DMS53 (cell line): ENCODE data around the gene GPR152.

ENCODE experiments used
- DNase-seq: peaks from one replicate; lab custom pipeline; 2025; lab: John Stamatoyannopoulos, UW

Gene GPR152

DNA sequence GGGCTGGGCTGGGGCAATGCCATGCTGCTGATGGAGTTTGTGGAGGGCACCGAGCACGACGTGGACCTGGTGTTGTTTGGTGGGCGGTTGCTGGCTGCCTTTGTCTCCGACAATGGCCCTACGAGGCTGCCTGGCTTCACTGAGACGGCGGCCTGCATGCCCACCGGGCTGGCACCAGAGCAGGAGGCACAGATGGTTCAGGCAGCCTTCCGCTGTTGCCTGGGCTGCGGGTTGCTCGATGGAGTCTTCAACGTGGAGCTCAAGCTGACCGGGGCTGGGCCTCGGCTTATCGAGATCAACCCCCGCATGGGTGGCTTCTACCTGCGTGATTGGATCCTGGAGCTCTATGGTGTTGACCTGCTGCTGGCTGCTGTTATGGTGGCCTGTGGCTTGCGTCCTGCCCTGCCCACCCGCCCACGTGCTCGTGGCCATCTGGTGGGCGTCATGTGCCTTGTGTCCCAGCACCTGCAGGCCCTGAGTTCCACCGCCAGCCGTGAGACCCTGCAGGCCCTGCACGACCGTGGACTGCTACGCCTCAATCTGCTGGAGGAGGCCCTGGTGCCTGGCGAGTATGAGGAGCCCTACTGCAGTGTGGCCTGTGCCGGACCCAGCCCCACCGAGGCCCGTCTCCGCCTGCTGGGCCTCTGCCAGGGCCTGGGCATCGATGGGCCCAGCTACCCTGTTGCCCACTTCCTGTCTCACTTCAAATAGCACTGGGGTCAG is 28.5 kb downstream of the GPR152 start:
- no peak for DNase-seq

DNA sequence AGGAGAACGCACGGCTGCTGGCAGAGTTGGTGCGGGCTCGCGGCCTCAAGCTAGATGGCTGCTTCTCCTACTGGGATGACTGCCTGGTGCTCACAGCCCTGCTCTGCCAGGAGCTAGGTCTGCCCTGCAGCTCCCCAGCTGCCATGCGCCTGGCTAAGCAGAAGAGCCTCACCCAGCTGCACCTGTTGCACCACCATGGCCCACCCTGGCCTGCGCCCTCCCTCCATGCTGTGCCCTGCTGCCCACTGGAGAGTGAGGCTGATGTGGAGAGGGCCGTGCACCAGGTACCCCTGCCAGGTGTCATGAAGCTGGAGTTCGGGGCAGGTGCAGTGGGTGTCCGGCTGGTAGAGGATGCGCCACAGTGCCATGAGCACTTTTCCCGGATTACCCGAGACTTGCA is 29.1 kb downstream of the GPR152 start:
- no peak for DNase-seq

DNA sequence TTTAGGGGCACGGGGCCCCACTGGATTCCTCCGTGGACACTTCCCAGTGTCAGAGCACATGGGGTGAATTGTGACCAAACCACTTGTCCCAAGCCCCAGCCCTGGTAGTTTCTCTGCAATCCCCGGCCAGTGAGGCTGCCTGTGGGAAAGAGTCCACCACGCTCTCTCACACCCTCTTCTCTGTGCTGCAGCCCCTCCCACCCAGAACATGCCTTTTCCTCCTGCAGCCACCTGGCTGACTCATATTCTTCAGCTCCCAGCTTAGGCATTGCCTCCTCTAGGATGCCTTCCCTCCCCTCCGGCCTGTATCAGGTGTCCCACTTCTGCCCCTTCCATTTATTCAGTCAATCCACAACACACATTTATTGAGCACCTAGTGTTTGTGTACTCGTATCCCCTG is 29.6 kb downstream of the GPR152 start:
- peak; percentile 62 for DNase-seq

GRCh38 chr11:67421430-67422031 is 31.0 kb downstream of the GPR152 start:
- no peak for DNase-seq

GRCh38 chr11:67420646-67421429 is 31.7 kb downstream of the GPR152 start:
- DNase-seq: peak; percentile 98

DNA sequence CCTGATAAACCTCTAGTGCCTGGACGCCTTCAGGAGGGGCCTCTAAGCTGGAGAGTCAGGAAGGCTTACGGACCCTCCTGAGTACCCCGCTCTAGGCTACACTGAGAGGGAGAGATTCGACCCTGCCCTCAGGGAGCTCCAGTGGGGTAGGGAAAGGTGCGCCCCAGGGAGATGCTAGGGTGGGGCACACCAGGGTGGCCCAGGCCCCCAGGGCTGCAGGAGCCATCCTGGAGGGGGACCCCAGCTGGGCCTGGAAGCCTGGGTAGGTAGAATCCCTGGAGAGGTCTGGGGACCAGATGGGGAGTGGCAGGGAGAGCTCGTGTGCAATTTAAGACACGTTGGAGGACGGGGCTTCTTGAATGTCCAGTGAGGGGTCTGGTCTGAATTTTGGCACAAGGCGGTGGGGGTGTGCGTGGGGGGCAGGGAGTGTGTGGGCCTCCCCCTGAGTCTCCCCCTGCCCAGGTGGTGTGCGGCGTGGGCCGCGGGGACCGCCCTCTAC is 32.3 kb downstream of the GPR152 start:
- DNase-seq: no peak

DNA sequence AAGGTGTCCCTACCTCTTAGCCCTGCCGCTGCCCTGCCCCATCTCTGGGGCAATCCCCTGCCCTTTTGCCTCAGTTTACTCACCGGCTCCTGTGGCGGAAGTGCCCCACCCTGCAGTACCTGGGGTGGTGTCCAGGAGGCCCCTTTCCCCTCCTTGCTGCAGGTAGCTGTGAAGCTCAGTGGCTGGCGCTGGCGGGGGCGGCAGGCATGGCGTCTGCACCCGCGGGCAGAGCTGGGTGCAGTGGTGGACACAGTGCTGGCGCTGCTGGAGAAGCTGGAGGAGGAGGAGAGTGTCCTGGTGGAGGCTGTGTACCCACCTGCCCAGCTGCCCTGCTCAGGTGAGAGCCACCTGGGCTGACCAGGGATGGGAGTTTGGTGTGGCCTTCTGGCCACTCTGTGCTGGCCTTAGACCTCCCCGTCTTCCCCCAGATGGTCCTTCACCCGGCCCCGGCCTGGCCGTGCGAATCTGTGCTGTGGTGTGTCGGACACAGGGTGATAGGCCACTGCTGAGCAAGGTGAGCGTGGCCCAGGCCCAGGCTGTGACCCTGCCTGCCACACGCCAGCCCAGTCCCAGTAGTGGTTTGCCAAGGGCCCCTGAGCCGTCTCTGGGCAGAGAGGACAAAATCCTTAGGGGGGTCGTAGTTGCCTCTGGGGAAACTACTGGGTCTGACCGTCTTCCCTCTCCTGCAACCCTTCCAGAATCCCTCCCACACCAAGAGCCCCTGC is 33.0 kb downstream of the GPR152 start:
- DNase-seq: no peak

DNA sequence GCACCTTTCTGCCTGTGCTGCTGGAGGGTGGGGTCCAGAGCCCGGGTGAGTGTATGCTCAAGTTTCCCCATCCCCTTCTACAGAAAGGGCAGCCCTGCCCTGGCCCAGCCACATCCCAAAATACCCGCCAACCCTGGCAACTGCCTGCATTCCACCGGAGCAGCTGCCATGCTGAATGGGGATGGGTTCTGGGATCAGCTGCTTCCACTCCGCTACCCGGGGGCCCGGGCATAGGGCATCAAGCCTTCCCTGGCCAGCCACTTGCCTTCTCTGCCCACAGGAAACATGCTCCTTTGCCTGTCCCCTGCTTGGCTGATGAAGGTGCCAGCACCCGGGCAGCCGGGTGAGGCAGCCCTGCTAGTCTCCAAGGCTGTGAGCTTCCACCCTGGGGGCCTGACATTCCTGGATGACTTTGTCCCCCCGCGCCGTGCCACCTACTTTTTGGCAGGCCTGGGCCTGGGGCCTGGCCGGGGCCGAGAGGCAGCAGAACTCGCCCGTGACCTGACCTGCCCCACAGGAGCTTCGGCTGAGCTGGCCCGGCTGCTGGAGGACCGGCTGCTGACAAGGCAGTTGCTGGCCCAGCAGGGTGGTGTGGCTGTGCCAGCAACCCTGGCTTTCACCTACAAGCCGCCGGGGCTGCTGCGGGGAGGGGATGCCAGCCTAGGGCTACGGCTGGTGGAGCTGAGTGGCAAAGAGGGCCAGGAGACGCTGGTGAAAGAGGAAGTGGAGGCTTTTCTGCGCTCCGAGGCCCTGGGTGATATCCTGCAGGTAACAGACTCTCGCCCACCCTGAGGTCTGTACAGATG is 33.9 kb downstream of the GPR152 start:
- peak; percentile 41 for DNase-seq

DNA sequence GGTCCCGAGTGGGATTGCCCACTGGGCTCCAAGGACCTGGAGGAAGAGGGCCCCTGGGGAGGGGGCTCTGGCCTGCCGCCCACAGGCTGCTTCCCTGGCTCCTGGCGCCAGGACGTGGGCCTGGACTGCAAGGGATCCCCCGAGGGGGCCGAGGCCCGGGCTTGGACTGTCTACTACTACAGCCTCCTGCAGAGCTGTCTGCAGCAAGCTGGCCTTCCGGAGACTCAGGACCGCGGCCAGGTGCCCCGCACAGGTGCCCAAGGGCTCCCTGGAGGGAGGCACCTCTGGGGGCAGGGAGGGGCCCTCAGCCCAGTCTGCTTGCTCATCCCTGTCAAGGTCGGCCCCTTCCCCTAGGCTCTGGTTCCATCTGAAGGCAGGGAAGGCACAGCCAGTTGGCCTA is 35.1 kb downstream of the GPR152 start:
- no peak for DNase-seq

DNA sequence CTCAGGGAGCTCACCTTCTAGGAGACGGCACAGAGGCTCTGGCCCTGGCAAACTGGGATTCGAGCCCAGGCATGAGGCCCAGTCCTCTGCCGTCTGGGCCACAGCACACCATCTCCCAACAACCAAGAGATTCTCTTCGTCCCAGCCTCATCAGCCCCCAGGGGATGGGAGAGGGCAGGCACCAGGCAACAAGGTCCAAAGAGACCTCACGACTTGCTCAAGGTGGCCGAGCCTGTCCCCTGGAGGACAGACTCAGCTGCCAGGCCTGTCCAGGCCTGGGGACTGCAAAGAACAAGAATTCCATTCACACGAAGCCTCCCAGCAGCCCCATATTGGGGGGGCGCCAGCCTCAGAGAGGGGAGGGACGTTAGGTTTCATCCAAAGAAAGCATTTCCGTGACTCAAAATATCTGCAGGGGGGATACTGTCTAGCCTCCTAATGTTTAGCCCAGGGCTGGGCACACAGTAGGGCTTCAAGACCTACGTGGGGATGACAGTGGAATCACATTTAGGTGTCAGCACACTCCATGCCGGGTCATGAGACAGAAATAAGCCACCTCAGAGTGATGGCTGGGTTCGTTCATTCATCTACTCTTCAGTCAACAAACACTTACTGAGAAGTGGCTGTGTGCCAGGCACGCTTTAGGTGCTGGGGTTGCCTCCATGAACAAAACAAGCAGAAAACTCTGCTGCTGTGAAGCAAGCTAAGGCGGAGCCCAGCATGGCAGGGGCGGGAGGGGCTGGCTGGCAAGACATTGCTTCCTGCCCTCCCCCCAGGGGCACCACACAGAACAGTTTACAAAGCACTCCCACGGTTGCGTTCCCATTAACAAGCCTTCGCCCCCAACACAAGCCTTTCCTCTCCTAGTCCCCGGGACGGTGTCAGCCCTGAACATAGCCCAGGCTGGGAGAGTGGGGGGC is 35.9 kb downstream of the GPR152 start:
- peak; percentile 81 for DNase-seq

DNA sequence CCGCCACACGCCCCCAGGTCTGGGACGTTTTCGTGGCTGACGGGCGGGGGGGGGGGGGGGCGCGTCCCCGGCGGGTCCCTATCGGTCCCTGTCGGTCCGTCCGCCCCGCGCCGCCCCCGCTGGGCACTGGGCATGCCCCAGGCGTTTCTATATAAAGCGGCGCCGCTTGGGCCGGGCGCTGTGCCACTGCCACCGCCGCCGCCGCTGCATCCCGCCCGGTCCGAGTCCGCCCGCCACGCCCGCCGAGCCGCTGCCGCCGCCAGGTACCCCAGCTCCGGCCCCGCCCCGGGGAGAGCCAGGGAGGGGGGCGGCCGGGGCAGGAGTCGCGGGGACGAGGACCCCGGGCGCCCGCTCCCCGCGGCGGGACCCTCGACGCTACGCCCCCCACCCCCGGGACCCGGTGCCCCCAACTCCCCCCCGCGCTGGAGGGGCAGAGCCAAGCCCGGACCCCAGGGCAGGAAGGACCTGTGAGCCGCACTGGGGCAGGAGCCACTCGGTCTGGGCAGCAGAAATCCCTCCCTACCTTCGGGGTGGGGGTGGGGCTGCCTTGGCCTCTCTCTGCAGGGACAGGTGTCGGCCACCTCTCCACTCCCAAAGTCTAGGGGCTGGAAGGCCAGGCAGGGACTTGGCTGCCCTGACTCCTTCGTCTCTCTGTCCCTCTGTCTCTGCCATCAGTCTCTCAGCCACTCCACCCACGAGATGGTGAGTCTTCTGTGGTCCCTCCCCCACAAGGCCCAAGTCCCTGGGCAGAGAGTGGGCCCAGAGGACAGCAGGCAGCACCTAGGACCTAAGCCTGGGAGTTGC is 36.8 kb downstream of the GPR152 start, which contains the start of gene CARNS1:
Gene CARNS1, plus strand, starts transcription at position 178 of the 804 bp plus-strand sequence. Its CDS starts 522 bp downstream, at position 700.
- peak; percentile 75 for DNase-seq

DNA sequence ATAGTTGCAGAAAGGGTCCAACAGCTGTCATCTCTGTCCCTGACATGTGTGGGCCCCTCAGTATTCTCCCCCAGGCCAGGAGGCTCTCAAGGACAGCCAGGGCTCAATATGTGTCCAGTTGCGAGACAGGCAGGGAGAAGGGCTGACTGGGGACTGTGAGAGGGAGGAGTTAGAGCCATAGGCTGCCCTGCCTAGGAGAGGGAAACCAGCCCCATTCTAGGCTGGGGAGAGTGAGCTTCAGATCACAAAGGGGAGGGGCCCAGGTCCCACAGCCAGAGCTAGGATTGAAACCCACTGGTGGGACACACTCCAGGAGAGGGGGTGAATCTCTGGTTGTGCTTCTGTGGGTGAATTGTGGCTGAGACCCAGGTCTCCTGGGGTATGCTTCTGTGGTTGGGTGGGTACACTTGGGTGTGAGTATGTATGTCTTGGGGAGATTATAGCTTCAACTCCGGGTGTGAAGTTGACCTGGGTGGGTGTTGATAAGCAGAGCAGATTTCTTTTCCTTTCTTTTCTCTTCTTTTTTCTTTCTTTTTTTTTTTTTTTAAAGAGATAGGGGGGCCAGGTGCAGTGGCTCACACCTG is 39.2 kb downstream of the GPR152 start:
- DNase-seq: no peak

- no peak for DNase-seq
These were observed 39.9 kb downstream of the GPR152 start for GRCh38 chr11:67412495-67413179.

DNA sequence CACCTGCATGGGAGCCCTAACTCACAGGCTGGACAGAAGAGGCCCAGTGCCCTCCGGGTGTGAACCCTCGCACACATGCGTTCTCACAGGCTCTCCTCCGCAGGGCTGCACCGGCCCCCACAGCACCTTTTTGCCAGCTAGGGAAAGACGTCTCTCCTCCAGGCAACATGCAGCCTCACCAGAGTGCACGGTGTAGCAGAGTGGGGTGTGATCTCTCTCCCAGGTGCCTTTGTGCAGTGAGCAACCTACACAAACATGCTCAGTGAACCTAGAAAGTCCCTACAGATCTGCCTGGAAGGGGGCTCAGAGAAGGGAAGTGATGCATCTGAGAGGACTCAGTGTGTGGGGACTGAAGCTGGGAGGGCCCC is 40.8 kb downstream of the GPR152 start:
- DNase-seq: no peak

- DNase-seq: no peak
These were observed 41.3 kb downstream of the GPR152 start for GRCh38 chr11:67410984-67411784.

- DNase-seq: no peak
These were observed 42.1 kb downstream of the GPR152 start for GRCh38 chr11:67410369-67410831.

GRCh38 chr11:67409781-67410368 is 42.7 kb downstream of the GPR152 start:
- DNase-seq: peak; percentile 73
